Stimulated activated effector memory CD8-positive, alpha-beta T cell treated with anti-CD3 and anti-CD28 coated beads, Interleukin-12 subunit alpha, Interleukin-12 subunit beta, amount 100 ng/mL, for 72 hours (primary cell): ENCODE data around the gene TAF3.

Experiments used
- ATAC-seq: fragments of 150-1000 bp; cut with Tn5 transposase; 2 replicates; pipeline ENCODE4 v1.10.0; 2021
- DNase-seq, 2 donors: peaks; one replicate each; pipeline ENCODE4 v3.0.0; 2021 to 2022; ENCODE audit warnings: low spot score in 2 of 2
- H3K27ac Mint-ChIP-seq: one replicate; pipeline ENCODE4 v1.8.0; 2022; ENCODE audit warnings: mild to moderate bottlenecking, mixed read lengths
- H3K36me3 Mint-ChIP-seq: one replicate; pipeline ENCODE4 v1.8.0; 2022; ENCODE audit warnings: mild to moderate bottlenecking, mixed read lengths
- H3K4me1 Mint-ChIP-seq: one replicate; pipeline ENCODE4 v1.8.0; 2022; ENCODE audit warnings: mixed read lengths
- H3K4me3 Mint-ChIP-seq: one replicate; pipeline ENCODE4 v1.8.0; 2022; ENCODE audit warnings: mild to moderate bottlenecking, mixed read lengths
- H3K9me3 Mint-ChIP-seq: one replicate; pipeline ENCODE4 v1.8.0; 2022; ENCODE audit warnings: mixed read lengths

The TAF3 gene

DNA sequence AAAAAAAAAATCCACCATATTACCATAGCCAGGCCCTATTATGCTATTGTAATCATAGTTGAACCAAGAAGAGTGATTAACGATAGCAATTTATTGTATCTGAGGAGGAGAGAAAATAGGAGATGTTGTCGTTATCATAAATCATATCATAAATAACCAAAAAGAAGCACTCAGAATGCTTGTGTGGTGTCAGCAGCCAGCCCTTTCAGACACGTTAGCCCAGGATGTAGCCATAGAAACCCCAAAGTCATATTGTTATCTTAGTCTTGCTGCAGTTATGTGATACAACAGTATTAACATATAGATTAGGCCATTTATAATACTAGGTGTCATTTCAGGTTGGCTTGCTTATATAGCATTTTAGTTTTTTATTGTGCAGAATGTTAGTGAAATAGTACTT, 134.0 kb downstream of the TAF3 start:
- H3K4me1 Mint-ChIP-seq: peaks cover 50% of the 10 kb centered on the region
- no peak overlapping the region for H3K27ac Mint-ChIP-seq
- ATAC-seq (no peak), DNase-seq (no peak)
- no peak overlapping the region for H3K4me3 Mint-ChIP-seq
- H3K36me3 Mint-ChIP-seq: peaks cover 2% of the 10 kb centered on the region
- H3K9me3 Mint-ChIP-seq: no peaks in the 10 kb centered on the region

DNA sequence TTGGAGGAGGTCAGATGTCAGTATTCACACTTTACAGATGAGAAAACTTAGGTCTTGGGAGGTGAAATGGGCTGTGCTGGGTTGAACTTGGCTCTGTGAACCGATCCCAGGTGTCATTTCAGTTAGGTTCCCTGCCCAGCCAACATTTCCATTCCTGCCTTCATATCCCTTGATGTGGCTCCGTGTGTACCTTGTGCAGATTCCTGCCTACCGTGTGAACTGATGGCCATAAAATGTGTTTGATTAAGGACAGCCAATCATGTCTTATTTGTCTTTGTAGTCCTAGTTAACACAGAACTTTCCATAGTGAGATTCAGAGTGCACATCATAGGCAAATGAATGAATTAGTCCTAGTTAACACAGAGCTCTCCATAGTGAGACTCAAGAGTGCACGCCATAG, 135.1 kb downstream of the TAF3 start:
- H3K9me3 Mint-ChIP-seq: no peaks in the 10 kb centered on the region
- H3K36me3 Mint-ChIP-seq: no peaks in the 10 kb centered on the region
- no peak overlapping the region for H3K27ac Mint-ChIP-seq
- ATAC-seq: no peak
- peaks cover 45% of the 10 kb centered on the region for H3K4me1 Mint-ChIP-seq
- H3K4me3 Mint-ChIP-seq: no peak overlapping the region
- no peak for DNase-seq

- Mint-ChIP-seq H3K36me3 (no peaks in the 10 kb centered on the region), H3K27ac (no peak overlapping the region), H3K4me1 (peaks cover 39% of the 10 kb centered on the region)
These were observed 137.1 kb downstream of the TAF3 start for GRCh38 chr10:7955446-7955845.

GRCh38 chr10:7956508-7956907, 138.2 kb downstream of the TAF3 start:
- DNase-seq (no peak), ATAC-seq (peak; percentile 62)
- no peaks in the 10 kb centered on the region for H3K36me3 Mint-ChIP-seq
- peaks cover 35% of the 10 kb centered on the region for H3K4me1 Mint-ChIP-seq
- H3K27ac Mint-ChIP-seq: no peak overlapping the region
- no peak overlapping the region for H3K4me3 Mint-ChIP-seq
- no peaks in the 10 kb centered on the region for H3K9me3 Mint-ChIP-seq

More at GRCh38 chr10:7955446-7955845, 137.1 kb downstream of the TAF3 start:
- no peak for ATAC-seq
- no peak for DNase-seq
- Mint-ChIP-seq H3K9me3 (no peaks in the 10 kb centered on the region), H3K4me3 (no peak overlapping the region)

DNA sequence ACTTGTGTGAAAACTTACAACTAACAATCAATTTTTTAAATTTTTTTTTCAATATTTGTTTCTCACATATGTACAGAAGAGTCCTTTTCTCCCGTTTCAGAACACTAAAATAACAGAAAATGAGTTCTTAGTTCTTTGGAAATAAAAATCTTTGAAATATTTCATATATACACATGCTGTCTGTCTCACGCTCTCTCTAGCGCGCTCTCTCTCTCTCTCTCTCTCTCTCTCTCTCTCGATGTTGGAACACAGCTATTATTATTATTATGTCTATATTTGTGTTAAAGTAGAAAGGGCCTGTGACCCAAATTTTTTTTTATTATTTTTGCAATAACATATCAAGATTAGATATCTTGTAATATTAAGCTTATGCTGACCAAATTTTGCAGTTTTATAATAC, 139.3 kb downstream of the TAF3 start:
- no peak for ATAC-seq
- no peaks in the 10 kb centered on the region for H3K9me3 Mint-ChIP-seq
- H3K36me3 Mint-ChIP-seq: no peaks in the 10 kb centered on the region
- H3K4me3 Mint-ChIP-seq: no peak overlapping the region
- H3K4me1 Mint-ChIP-seq: peaks cover 28% of the 10 kb centered on the region
- no peak overlapping the region for H3K27ac Mint-ChIP-seq
- DNase-seq: no peak

- no peak for DNase-seq
- no peaks in the 10 kb centered on the region for H3K9me3 Mint-ChIP-seq
- no peak for ATAC-seq
- H3K4me3 Mint-ChIP-seq: no peak overlapping the region
- peaks cover 4% of the 10 kb centered on the region for H3K36me3 Mint-ChIP-seq
- H3K27ac Mint-ChIP-seq: no peak overlapping the region
- H3K4me1 Mint-ChIP-seq: peaks cover 21% of the 10 kb centered on the region
These were observed 140.1 kb downstream of the TAF3 start for GRCh38 chr10:7958442-7958841.

DNA sequence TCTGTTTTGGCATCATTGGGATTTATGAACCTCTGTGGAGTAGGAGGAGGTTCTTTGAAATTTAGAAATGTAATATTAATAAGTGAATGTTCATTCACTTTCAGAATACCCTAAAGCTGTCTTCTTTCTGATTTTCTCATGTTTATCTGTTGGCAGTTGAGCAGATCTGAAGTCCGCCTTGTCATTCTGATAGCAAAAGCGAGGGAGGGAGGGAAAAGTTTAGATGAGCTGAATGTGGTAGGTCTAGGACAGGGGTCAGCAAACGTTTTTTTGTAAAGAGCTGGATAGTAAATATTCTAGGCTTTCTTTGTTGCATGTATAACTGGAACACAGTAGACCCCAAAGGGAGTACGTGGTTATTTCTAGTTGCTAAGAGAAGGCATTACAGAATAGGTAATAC, 141.8 kb downstream of the TAF3 start:
- Mint-ChIP-seq H3K9me3 (no peaks in the 10 kb centered on the region), H3K27ac (no peak overlapping the region), H3K4me1 (peaks cover 22% of the 10 kb centered on the region), H3K4me3 (no peak overlapping the region), H3K36me3 (peaks cover 21% of the 10 kb centered on the region)
- DNase-seq (no peak), ATAC-seq (no peak)

DNA sequence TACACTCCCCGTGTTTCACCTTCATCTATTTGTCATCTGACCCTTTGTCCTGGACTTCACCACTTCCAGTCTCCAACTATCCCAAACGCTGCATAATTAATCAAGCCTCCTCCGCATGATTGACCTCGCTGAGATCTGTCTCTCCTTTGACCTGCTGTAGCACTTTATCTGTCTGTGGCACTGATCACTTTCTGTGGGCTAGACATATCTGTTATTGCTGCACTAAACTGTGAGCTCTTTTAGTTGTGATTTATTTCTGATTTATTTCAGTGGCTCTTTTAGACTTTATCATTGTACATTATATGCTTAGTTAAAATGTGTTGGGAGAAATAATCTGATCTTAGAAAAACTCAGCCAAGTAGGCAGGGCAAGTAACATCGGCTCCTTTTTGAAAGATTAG, 144.3 kb downstream of the TAF3 start:
- Mint-ChIP-seq H3K4me3 (no peak overlapping the region), H3K27ac (no peak overlapping the region), H3K9me3 (no peaks in the 10 kb centered on the region), H3K36me3 (peaks cover 27% of the 10 kb centered on the region), H3K4me1 (peaks cover 9% of the 10 kb centered on the region)
- ATAC-seq (no peak), DNase-seq (no peak)

GRCh38 chr10:7965457-7965856, 147.2 kb downstream of the TAF3 start:
- ATAC-seq (no peak), DNase-seq (no peak)
- H3K36me3 Mint-ChIP-seq: peaks cover 27% of the 10 kb centered on the region
- no peak overlapping the region for H3K27ac Mint-ChIP-seq
- H3K9me3 Mint-ChIP-seq: no peaks in the 10 kb centered on the region
- H3K4me1 Mint-ChIP-seq: peaks cover 15% of the 10 kb centered on the region
- H3K4me3 Mint-ChIP-seq: no peak overlapping the region

GRCh38 chr10:7967035-7967434, 148.7 kb downstream of the TAF3 start:
- DNase-seq: no peak
- peaks cover 15% of the 10 kb centered on the region for H3K4me1 Mint-ChIP-seq
- H3K4me3 Mint-ChIP-seq: no peak overlapping the region
- no peak for ATAC-seq
- H3K36me3 Mint-ChIP-seq: peaks cover 27% of the 10 kb centered on the region
- H3K27ac Mint-ChIP-seq: no peak overlapping the region
- H3K9me3 Mint-ChIP-seq: no peaks in the 10 kb centered on the region

DNA sequence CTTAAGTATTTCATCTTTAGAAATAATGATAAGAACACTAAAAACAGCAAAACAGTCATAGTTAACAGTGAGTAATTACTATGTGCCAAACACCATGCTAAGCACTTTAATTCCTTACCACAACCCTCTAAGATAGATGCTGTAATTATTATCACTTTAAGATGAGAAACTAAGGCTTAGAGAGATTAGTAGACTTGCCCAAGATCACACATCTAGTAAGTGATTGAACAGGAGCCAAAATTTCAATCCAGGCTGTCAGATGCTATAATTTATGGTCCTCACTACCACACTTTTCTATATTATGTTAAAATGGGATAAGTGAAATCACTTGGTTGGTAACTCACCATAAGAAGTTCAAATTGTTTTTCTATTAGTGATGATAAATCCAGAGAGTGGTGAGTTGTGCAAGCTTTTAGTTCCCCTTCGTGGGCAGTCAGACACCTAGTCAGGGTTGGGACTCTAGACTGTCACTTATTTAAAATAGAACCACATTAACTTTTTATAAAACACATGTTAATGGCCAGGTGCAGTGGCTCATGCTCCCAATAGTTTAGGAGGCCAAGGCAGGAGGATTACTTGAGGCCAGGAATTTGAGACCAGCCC, 150.3 kb downstream of the TAF3 start:
- peak overlapping the region; percentile 50 for H3K27ac Mint-ChIP-seq
- H3K36me3 Mint-ChIP-seq: peaks cover 22% of the 10 kb centered on the region
- no peaks in the 10 kb centered on the region for H3K9me3 Mint-ChIP-seq
- DNase-seq (no peak), ATAC-seq (peak; percentile 45)
- peaks cover 15% of the 10 kb centered on the region for H3K4me1 Mint-ChIP-seq
- no peak overlapping the region for H3K4me3 Mint-ChIP-seq

DNA sequence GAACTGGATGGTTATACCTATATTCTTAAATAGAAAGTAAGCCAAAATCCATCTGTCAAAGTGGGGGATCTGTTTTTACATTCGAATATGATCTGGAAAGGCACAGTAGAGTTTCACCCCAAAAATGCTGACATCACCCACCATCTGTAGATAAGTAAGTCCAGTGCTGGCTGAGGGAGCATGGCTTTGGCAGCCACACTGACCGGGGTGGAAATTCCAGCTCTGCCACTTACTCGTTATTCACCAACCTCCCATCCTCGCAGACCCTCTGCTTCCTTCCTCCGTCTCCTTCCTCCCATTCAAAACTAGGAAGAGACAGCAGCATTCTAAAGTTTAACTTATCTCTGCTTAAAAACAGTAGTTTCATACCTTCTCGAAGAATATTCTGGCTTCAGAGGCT, 151.3 kb downstream of the TAF3 start:
- no peak for ATAC-seq
- DNase-seq: no peak
- no peak overlapping the region for H3K4me3 Mint-ChIP-seq
- H3K9me3 Mint-ChIP-seq: no peaks in the 10 kb centered on the region
- no peak overlapping the region for H3K27ac Mint-ChIP-seq
- peaks cover 11% of the 10 kb centered on the region for H3K36me3 Mint-ChIP-seq
- H3K4me1 Mint-ChIP-seq: peaks cover 20% of the 10 kb centered on the region

DNA sequence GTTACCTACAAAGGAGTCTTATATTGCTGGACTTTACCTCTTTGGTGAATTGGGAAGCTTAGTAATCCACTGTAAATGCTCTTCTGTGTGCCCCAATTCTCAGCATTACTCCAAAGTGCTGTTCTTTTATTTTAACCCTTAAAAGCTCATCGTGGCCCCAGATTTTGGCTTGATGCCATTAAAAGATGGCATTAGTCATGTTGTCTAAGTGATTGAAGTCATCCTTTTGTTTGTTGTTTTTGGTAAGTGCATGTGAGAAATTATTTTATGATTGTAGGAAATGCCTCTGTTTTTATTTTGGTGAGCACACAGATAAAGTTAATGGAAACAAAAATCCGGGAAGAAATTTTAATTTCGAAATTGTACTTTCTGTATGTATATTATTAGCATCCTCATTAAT, 153.6 kb downstream of the TAF3 start:
- Mint-ChIP-seq H3K27ac (no peak overlapping the region), H3K9me3 (no peaks in the 10 kb centered on the region), H3K4me1 (peaks cover 13% of the 10 kb centered on the region), H3K4me3 (no peak overlapping the region), H3K36me3 (no peaks in the 10 kb centered on the region)
- ATAC-seq: no peak
- DNase-seq: no peak

- peaks cover 2% of the 10 kb centered on the region for H3K36me3 Mint-ChIP-seq
- H3K4me1 Mint-ChIP-seq: peaks cover 13% of the 10 kb centered on the region
- no peak overlapping the region for H3K4me3 Mint-ChIP-seq
- no peak overlapping the region for H3K27ac Mint-ChIP-seq
- no peaks in the 10 kb centered on the region for H3K9me3 Mint-ChIP-seq
- ATAC-seq (no peak), DNase-seq (no peak)
These were observed 154.1 kb downstream of the TAF3 start for GRCh38 chr10:7972367-7972766.

DNA sequence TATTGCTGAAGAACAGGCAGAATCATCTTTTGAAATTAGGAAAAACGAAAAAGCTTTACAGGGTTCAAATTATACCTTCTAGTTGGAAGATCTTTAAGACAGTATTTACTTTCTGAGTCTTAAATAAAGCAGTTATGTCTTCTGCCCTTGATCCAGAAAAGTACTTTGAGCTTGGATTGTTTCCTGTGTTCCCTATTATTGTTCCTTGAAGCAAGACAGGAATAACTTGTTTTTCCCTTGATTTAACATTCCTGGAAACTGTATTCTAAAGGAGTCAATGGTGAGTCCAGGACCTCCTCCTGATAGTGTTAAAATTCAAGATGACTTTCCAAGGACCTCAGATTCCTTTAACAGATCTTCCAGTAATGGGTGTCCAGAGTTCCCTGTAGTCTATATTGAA, 161.9 kb downstream of the TAF3 start:
- ATAC-seq: no peak
- no peaks in the 10 kb centered on the region for H3K9me3 Mint-ChIP-seq
- no peaks in the 10 kb centered on the region for H3K4me1 Mint-ChIP-seq
- no peak overlapping the region for H3K27ac Mint-ChIP-seq
- peaks cover 19% of the 10 kb centered on the region for H3K36me3 Mint-ChIP-seq
- no peak for DNase-seq
- H3K4me3 Mint-ChIP-seq: no peak overlapping the region

DNA sequence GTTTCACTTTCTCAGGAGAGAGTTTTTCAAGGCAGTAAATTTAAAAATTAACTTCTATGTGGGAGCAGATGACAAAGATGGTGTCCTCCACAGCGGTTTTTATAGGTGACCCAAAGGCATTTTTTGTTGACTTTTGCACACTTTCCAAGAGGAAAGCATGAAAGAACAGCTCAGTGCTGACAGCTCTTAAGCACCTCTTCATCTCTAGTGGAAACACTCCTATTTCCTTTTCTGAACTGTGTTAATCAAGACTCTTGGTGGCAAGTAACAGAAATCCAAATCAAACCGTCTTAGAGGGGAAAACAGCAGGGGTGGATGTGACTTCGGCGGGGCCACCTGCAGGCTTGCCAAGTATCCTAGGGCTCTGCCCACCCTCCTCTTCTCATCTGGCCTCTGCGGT, 164.4 kb downstream of the TAF3 start:
- no peak overlapping the region for H3K4me3 Mint-ChIP-seq
- no peaks in the 10 kb centered on the region for H3K4me1 Mint-ChIP-seq
- H3K27ac Mint-ChIP-seq: no peak overlapping the region
- DNase-seq (no peak), ATAC-seq (no peak)
- no peaks in the 10 kb centered on the region for H3K9me3 Mint-ChIP-seq
- peaks cover 20% of the 10 kb centered on the region for H3K36me3 Mint-ChIP-seq

DNA sequence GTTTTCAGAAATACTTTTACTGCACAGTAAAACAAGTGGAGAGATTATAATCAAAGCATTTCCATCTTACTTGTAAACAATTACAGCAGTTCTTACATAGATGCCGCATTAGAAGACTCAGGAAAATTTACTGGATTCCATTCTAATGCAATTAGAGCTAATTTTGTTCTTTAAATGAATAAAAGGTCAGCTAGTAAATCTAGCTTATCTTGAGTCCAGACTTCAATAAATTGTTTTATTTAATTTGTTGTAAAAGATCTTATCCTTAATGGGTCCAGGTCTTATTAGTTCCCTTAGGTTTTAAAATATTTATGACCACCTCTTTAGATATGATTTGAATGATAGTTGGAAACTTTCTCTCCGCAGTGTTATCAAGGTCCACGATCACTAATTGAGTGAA, 166.0 kb downstream of the TAF3 start:
- no peak for DNase-seq
- peaks cover 12% of the 10 kb centered on the region for H3K36me3 Mint-ChIP-seq
- H3K4me3 Mint-ChIP-seq: no peak overlapping the region
- no peak for ATAC-seq
- no peak overlapping the region for H3K27ac Mint-ChIP-seq
- H3K9me3 Mint-ChIP-seq: no peaks in the 10 kb centered on the region
- no peaks in the 10 kb centered on the region for H3K4me1 Mint-ChIP-seq
